Mononuclear cell (primary cell): ENCODE data around the gene BCL7C. TPM values are rescaled to one million over a fixed set of nuclear protein-coding genes. Genes with fewer than 3 reads are reported as not detected.
A peak's percentile ranks its signal among the peaks of the same experiment; 100 is the strongest.

Source experiments
- H3K27me3 ChIP-seq: 2 replicates; pipeline ENCODE4 v1.6.0; 2011; ENCODE audit warnings: low read length, control low read depth; ENCODE audit not compliant: insufficient read depth
- H3K4me1 ChIP-seq: 2 replicates; pipeline ENCODE4 v1.5.1; 2011; ENCODE audit warnings: mild to moderate bottlenecking, low read length, control low read depth; ENCODE audit not compliant: insufficient read depth
- H3K4me3 ChIP-seq: 2 replicates; pipeline ENCODE4 v1.5.1; 2011; ENCODE audit warnings: mild to moderate bottlenecking, low read length, moderate library complexity
- H3K9me3 ChIP-seq: 2 replicates; pipeline ENCODE4 v1.5.1; 2011; ENCODE audit warnings: low read depth, mild to moderate bottlenecking, control low read depth, low read length
- total RNA-seq: library from RNA; depleted of rRNA; stranded (reverse); fragments of >200 nt; gene quantifications from one replicate; pipeline ENCODE4 v1.2.3, GENCODE V29; 2012

BCL7C gene
- total RNA-seq, 1 donor = 17.0 TPM

- Histone ChIP-seq H3K4me3 (no peak overlapping the region), H3K27me3 (no peaks in the 10 kb centered on the region), H3K4me1 (peaks cover 40% of the 10 kb centered on the region), H3K9me3 (no peaks in the 10 kb centered on the region)
Measured at GRCh38 chr16:30904114-30904780, 10.4 kb upstream of the BCL7C start.

GRCh38 chr16:30903596-30903995, 9.7 kb upstream of the BCL7C start:
- Histone ChIP-seq H3K4me3 (no peak overlapping the region), H3K27me3 (no peaks in the 10 kb centered on the region), H3K4me1 (peaks cover 40% of the 10 kb centered on the region), H3K9me3 (no peaks in the 10 kb centered on the region)

- no peaks in the 10 kb centered on the region for H3K9me3 ChIP-seq
- H3K4me3 ChIP-seq = no peak overlapping the region
- no peaks in the 10 kb centered on the region for H3K27me3 ChIP-seq
- peaks cover 40% of the 10 kb centered on the region for H3K4me1 ChIP-seq
Measured at GRCh38 chr16:30903002-30903401, 9.1 kb upstream of the BCL7C start.

GRCh38 chr16:30902029-30902972, 8.4 kb upstream of the BCL7C start:
- no peaks in the 10 kb centered on the region for H3K9me3 ChIP-seq
- H3K4me3 ChIP-seq = peak overlapping the region; percentile 52
- H3K4me1 ChIP-seq = peaks cover 47% of the 10 kb centered on the region
- H3K27me3 ChIP-seq = no peaks in the 10 kb centered on the region

- Histone ChIP-seq H3K4me3 (peak overlapping the region; percentile 52), H3K9me3 (no peaks in the 10 kb centered on the region), H3K4me1 (peaks cover 54% of the 10 kb centered on the region), H3K27me3 (no peaks in the 10 kb centered on the region)
Measured at GRCh38 chr16:30901201-30902028, 7.5 kb upstream of the BCL7C start.

- Histone ChIP-seq H3K4me3 (no peak overlapping the region), H3K9me3 (no peaks in the 10 kb centered on the region), H3K27me3 (no peaks in the 10 kb centered on the region), H3K4me1 (peaks cover 60% of the 10 kb centered on the region)
Measured at GRCh38 chr16:30900588-30900987, 6.7 kb upstream of the BCL7C start.

- Histone ChIP-seq H3K4me1 (peaks cover 58% of the 10 kb centered on the region), H3K27me3 (no peaks in the 10 kb centered on the region), H3K9me3 (no peaks in the 10 kb centered on the region), H3K4me3 (no peak overlapping the region)
Measured at GRCh38 chr16:30899794-30900193, 5.9 kb upstream of the BCL7C start.

GRCh38 chr16:30896889-30897733, 3.2 kb upstream of the BCL7C start:
- no peaks in the 10 kb centered on the region for H3K9me3 ChIP-seq
- H3K4me3 ChIP-seq = peak overlapping the region; percentile 29
- peaks cover 55% of the 10 kb centered on the region for H3K4me1 ChIP-seq
- no peaks in the 10 kb centered on the region for H3K27me3 ChIP-seq

GRCh38 chr16:30896261-30896888, 2.5 kb upstream of the BCL7C start, which contains the start of gene CTF1:
Gene CTF1 (plus strand): TSS chr16:30896614. CDS start chr16:30896644, 30 bp downstream.
- no peaks in the 10 kb centered on the region for H3K9me3 ChIP-seq
- H3K27me3 ChIP-seq = no peaks in the 10 kb centered on the region
- peak within 1 kb of the TSS; percentile 29 for H3K4me3 ChIP-seq
- peaks cover 50% of the 10 kb centered on the region for H3K4me1 ChIP-seq

GRCh38 chr16:30895627-30896260, 1.9 kb upstream of the BCL7C start:
- no peak overlapping the region for H3K4me3 ChIP-seq

GRCh38 chr16:30894540-30895368, 877 bp upstream of the BCL7C start:
- peaks cover 42% of the 10 kb centered on the region for H3K4me1 ChIP-seq
- H3K9me3 ChIP-seq = no peaks in the 10 kb centered on the region
- peak overlapping the region; percentile 58 for H3K4me3 ChIP-seq
- no peaks in the 10 kb centered on the region for H3K27me3 ChIP-seq

More at GRCh38 chr16:30895627-30896260, 1.9 kb upstream of the BCL7C start:
- H3K4me1 ChIP-seq = peaks cover 43% of the 10 kb centered on the region
- no peaks in the 10 kb centered on the region for H3K9me3 ChIP-seq
- no peaks in the 10 kb centered on the region for H3K27me3 ChIP-seq

GRCh38 chr16:30893417-30893743, 497 bp downstream of the BCL7C start:
- Histone ChIP-seq H3K4me3 (peak overlapping the region; percentile 58), H3K4me1 (peaks cover 42% of the 10 kb centered on the region), H3K9me3 (no peaks in the 10 kb centered on the region), H3K27me3 (no peaks in the 10 kb centered on the region)
